Measurements from ENCODE around the gene ZNF428.

GRCh38 chr19:43622956-43623355 lies 3.5 kb upstream of the ZNF428 start:
- TF ChIP-seq, protein P1, sequence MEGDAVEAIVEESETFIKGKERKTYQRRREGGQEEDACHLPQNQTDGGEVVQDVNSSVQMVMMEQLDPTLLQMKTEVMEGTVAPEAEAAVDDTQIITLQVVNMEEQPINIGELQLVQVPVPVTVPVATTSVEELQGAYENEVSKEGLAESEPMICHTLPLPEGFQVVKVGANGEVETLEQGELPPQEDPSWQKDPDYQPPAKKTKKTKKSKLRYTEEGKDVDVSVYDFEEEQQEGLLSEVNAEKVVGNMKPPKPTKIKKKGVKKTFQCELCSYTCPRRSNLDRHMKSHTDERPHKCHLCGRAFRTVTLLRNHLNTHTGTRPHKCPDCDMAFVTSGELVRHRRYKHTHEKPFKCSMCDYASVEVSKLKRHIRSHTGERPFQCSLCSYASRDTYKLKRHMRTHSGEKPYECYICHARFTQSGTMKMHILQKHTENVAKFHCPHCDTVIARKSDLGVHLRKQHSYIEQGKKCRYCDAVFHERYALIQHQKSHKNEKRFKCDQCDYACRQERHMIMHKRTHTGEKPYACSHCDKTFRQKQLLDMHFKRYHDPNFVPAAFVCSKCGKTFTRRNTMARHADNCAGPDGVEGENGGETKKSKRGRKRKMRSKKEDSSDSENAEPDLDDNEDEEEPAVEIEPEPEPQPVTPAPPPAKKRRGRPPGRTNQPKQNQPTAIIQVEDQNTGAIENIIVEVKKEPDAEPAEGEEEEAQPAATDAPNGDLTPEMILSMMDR (IDR thresholded peaks at IDR 0.05) = no peak
- TF ChIP-seq POLR2AphosphoS5 (IDR thresholded peaks at IDR 0.05) = no peak

Measured in sigmoid colon (tissue), 4 donors.